Left lung (tissue), 10 donors: ENCODE results near the gene PRKCZ. TPM values are rescaled to one million over a fixed set of nuclear protein-coding genes. Genes with fewer than 3 reads are reported as not detected.

ENCODE experiments used
- ATAC-seq: fragments of 200-7000 bp; cut with Tn5 transposase; one replicate; pipeline ENCODE4 v1.9.1; 2020; ENCODE audit warnings: moderate library complexity
- DNase-seq, 4 donors: peaks; one replicate each; pipeline ENCODE4 v3.0.0-alpha.2; 2013 to 2020
- H3K27ac ChIP-seq, 2 donors: fragments of 200-600 bp; sonication (generic) in 1 of 2; one replicate each; pipeline versions ENCODE4 v1.5.0 to v1.8.0; 2020 to 2021
- H3K27me3 ChIP-seq, 2 donors: fragments of 200-600 bp; sonication (generic) in 1 of 2; one replicate each; pipeline versions ENCODE4 v1.5.0 to v1.8.0; 2020 to 2021
- H3K36me3 ChIP-seq, 2 donors: fragments of 200-600 bp; sonication (generic) in 1 of 2; one replicate each; pipeline versions ENCODE4 v1.5.0 to v1.8.0; 2020 to 2021
- H3K4me1 ChIP-seq, 2 donors: fragments of 200-600 bp; one replicate each; pipeline ENCODE4 v1.8.0; 2021
- H3K4me3 ChIP-seq, 2 donors: fragments of 200-600 bp; sonication (generic) in 1 of 2; one replicate each; pipeline versions ENCODE4 v1.5.0 to v1.8.0; 2020 to 2021; ENCODE audit warnings: mild to moderate bottlenecking in 1 of 2
- H3K9me3 ChIP-seq, 2 donors: fragments of 200-600 bp; sonication (generic) in 1 of 2; one replicate each; pipeline versions ENCODE4 v1.5.0 to v1.8.0; 2020 to 2021
- intact Hi-C, 2 donors: fragments of 100-400 bp; cut with DNase I; formaldehyde crosslinking; loops; one replicate each; pipeline versions ENCODE4 v1.11.2 to v1.14.2; 2022
- polyA plus RNA-seq, 6 donors: library from polyadenylated mRNA; unstranded; fragments of 120-200 nt; gene quantifications; one replicate each; pipeline ENCODE4 v1.2.1, GENCODE V29; 2013; ENCODE audit not compliant: insufficient read length in 6 of 6
- total RNA-seq, 2 donors: library from RNA; stranded (reverse); fragmentation: NEBNext Ultra II Directional; extraction: Animal tissue kit (Norgen Biotek cat#: 25700); gene quantifications; one replicate each; pipeline ENCODE4 v1.2.1, GENCODE V29; 2021
- TF ChIP-seq, protein P1 (sequence below), 2 donors: fragments of 200-600 bp; sonication (generic) in 1 of 2; IDR thresholded peaks; one replicate each; pipeline versions ENCODE4 v1.5.0 to v1.8.0; 2021; ENCODE audit warnings: antibody characterized with exemption in 2 of 2
- donor health status: DM: no; HTN: yes; CAD: no.
- donor health status: DM: no; HTN: no; CAD: no.

Gene PRKCZ
- total and polyA plus RNA-seq, 8 donors = 37.5 to 129 (median 48.0) TPM

GRCh38 chr1:2195785-2196184 lies 145.6 kb downstream of the PRKCZ start:
- ATAC-seq (no peak), DNase-seq (no peak)
- H3K27ac ChIP-seq = peak overlapping the region; percentile 91 to 94
- TF ChIP-seq, protein P1, sequence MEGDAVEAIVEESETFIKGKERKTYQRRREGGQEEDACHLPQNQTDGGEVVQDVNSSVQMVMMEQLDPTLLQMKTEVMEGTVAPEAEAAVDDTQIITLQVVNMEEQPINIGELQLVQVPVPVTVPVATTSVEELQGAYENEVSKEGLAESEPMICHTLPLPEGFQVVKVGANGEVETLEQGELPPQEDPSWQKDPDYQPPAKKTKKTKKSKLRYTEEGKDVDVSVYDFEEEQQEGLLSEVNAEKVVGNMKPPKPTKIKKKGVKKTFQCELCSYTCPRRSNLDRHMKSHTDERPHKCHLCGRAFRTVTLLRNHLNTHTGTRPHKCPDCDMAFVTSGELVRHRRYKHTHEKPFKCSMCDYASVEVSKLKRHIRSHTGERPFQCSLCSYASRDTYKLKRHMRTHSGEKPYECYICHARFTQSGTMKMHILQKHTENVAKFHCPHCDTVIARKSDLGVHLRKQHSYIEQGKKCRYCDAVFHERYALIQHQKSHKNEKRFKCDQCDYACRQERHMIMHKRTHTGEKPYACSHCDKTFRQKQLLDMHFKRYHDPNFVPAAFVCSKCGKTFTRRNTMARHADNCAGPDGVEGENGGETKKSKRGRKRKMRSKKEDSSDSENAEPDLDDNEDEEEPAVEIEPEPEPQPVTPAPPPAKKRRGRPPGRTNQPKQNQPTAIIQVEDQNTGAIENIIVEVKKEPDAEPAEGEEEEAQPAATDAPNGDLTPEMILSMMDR (IDR thresholded peaks at IDR 0.05) = no peak
- no peak overlapping the region for H3K4me3 ChIP-seq
- no peaks in the 10 kb centered on the region for H3K36me3 ChIP-seq
- no peaks in the 10 kb centered on the region for H3K27me3 ChIP-seq
- peaks cover 24 to 65% of the 10 kb centered on the region in 2 donors for H3K4me1 ChIP-seq
- intact Hi-C loops = loop anchor here (2.0 to 10.0 kb wide), 2 partner anchors 187 to 189 kb away; no protein-coding TSS in a partner anchor
- no peaks in the 10 kb centered on the region for H3K9me3 ChIP-seq

DNA sequence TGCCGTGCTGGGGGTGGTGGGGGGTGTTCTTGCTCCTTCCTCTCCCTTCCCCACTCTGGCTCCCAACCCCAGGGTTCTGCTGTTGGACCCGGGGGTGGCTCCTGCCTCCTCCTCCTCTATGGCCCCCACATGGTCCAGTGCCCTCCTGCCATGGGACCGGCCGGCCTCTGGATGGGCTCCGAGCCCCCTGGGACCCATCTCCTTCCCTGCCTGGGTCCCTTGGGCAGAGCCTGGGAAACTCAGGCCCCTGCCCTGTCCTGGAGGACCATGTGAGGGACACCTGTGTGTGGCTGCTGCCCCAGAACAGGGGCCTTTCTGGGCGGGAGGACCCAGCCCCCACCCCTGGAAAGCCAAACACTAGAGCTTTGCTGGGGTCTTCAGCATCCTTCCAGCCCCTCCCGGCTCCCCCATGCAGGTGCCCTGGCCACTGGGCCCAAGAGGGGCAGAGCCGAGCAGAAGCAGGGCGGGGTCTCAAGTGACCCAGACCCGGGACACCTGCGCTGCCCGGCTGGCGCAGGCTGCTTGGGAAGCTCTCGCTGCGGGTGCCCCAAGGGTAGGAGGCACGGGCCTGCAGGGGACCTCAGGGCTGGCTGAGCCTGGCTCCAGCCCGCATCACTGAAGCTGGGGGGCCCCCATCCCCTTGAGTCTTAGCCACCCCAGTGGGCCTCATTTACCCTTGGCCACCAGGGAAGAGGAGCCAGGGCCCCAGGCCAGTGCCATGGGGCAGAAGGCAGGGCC lies 146.9 kb downstream of the PRKCZ start:
- no peak for DNase-seq

DNA sequence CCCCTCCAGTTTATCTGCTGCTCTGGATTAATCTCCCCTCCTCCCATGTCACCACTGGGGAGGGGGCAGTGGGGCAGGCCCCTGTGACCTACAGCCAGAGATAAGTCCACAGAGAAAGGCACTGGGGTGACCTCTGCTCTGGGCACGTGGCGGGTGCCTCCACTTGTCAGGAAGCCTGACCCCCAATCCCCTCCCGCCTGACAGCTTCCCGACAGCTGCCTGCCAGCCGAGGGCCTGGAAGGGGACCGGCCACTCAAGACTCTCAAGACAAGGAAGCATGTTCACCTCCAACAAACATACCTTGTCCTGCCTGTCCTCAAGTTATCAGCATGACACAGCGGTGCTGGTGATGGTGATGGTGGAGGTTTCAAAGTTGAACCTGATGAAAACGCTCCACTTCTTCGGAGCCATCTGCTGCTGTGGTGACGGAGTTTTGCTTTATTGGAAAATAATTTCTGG lies 147.5 kb downstream of the PRKCZ start:
- Histone ChIP-seq H3K9me3 (no peaks in the 10 kb centered on the region), H3K27ac (no peak overlapping the region), H3K27me3 (no peaks in the 10 kb centered on the region), H3K4me3 (no peak overlapping the region), H3K36me3 (no peaks in the 10 kb centered on the region), H3K4me1 (peaks cover 5 to 46% of the 10 kb centered on the region in 2 donors)
- ATAC-seq (no peak), DNase-seq (no peak)
- intact Hi-C loops = loop anchor here in 1 of 2 donors (10.0 kb wide), 1 partner anchor 187 kb away; no protein-coding TSS in a partner anchor
- TF ChIP-seq, protein P1 (IDR thresholded peaks at IDR 0.05) = no peak

More for the DNA sequence above, 146.9 kb downstream of the PRKCZ start:
- TF ChIP-seq, protein P1 (IDR thresholded peaks at IDR 0.05) = no peak
- no peaks in the 10 kb centered on the region for H3K9me3 ChIP-seq
- H3K4me3 ChIP-seq = no peak overlapping the region
- no peak overlapping the region for H3K27ac ChIP-seq
- H3K27me3 ChIP-seq = no peaks in the 10 kb centered on the region
- H3K36me3 ChIP-seq = no peaks in the 10 kb centered on the region
- H3K4me1 ChIP-seq = peaks cover 11 to 53% of the 10 kb centered on the region in 2 donors
- no peak for ATAC-seq
- intact Hi-C loops = loop anchor here in 1 of 2 donors (10.0 kb wide), 1 partner anchor 188 kb away; no protein-coding TSS in a partner anchor

DNA sequence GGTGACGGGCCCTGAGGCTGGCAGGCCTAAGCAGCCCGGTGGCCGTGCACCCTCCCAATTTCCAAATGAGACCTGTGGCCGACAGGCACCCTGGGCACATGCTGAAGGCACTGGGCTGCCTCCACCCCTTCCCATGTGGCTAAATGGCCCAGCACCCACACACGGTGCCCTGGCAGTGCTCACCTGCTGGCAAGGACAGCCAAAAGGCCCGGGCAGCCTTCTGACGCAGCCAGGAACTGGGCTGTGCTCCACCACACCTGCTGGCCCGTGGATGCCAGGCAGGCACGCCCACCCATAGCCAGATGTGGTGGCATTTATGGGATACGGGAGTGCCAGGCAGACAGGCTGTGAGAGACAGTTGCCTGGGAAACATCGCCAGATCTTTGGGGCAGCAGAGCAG lies 148.4 kb downstream of the PRKCZ start:
- no peak for DNase-seq

More for the DNA sequence above, 148.4 kb downstream of the PRKCZ start:
- Histone ChIP-seq H3K36me3 (no peaks in the 10 kb centered on the region), H3K9me3 (no peaks in the 10 kb centered on the region), H3K4me1 (peaks cover 4 to 41% of the 10 kb centered on the region in 2 donors), H3K27me3 (no peaks in the 10 kb centered on the region), H3K4me3 (no peak overlapping the region), H3K27ac (peak overlapping the region; percentile 53 to 72)
- intact Hi-C loops = loop anchor here in 1 of 2 donors (10.0 kb wide), 1 partner anchor 186 kb away; no protein-coding TSS in a partner anchor
- TF ChIP-seq, protein P1 (IDR thresholded peaks at IDR 0.05) = no peak
- no peak for ATAC-seq
